GM23248 (cell line): ENCODE data around the gene ULBP3. TPM values are rescaled to one million over a fixed set of nuclear protein-coding genes. Genes with fewer than 3 reads are reported as not detected.
"Not testable (repeated sequence)": the region's sequence is repeated elsewhere in the genome, so short reads cannot be mapped to it uniquely, and the experiment has no call there.

Experiments
- DNase-seq: peaks from one replicate; pipeline ENCODE4 v3.0.0-alpha.2; 2015
- H2AFZ ChIP-seq: fragments of 200-600 bp; sonication (generic); 2 replicates; pipeline ENCODE4 v1.6.1; 2016; ENCODE audit warnings: antibody characterized with exemption
- H3F3A ChIP-seq: fragments of 200-600 bp; sonication (generic); 2 replicates; pipeline ENCODE4 v1.6.1; 2016; ENCODE audit warnings: mild to moderate bottlenecking, antibody characterized with exemption, mixed run types; ENCODE audit not compliant: insufficient read depth
- H3K27ac ChIP-seq: fragments of 200-600 bp; sonication (generic); 2 replicates; pipeline ENCODE4 v1.5.1; 2016; ENCODE audit warnings: mild to moderate bottlenecking
- H3K27me3 ChIP-seq: fragments of 200-600 bp; sonication (generic); replicated peaks from 2 replicates; pipeline ENCODE4 v1.6.1; 2016; ENCODE audit warnings: mild to moderate bottlenecking; ENCODE audit not compliant: insufficient read depth
- H3K36me3 ChIP-seq: fragments of 200-600 bp; sonication (generic); 2 replicates; pipeline ENCODE4 v1.6.1; 2016; ENCODE audit warnings: low read depth, mild to moderate bottlenecking
- H3K4me1 ChIP-seq: fragments of 200-600 bp; sonication (generic); 2 replicates; pipeline ENCODE4 v1.6.1; 2016; ENCODE audit warnings: mild to moderate bottlenecking; ENCODE audit not compliant: insufficient read depth
- H3K4me2 ChIP-seq: fragments of 200-600 bp; sonication (generic); one replicate; pipeline ENCODE4 v1.6.1; 2016; ENCODE audit warnings: mild to moderate bottlenecking; ENCODE audit not compliant: unreplicated experiment
- H3K4me3 ChIP-seq: fragments of 200-600 bp; sonication (generic); 2 replicates; pipeline ENCODE4 v1.5.1; 2016; ENCODE audit warnings: mild to moderate bottlenecking
- H3K79me2 ChIP-seq: fragments of 200-600 bp; sonication (generic); 2 replicates; pipeline ENCODE4 v1.6.1; 2016; ENCODE audit warnings: mild to moderate bottlenecking; ENCODE audit not compliant: insufficient read depth
- H3K9ac ChIP-seq: fragments of 200-600 bp; sonication (generic); 2 replicates; pipeline ENCODE4 v1.6.1; 2016; ENCODE audit warnings: mild to moderate bottlenecking
- H3K9me2 ChIP-seq: fragments of 200-600 bp; sonication (generic); 2 replicates; pipeline ENCODE4 v1.6.1; 2016; ENCODE audit warnings: mixed run types, mild to moderate bottlenecking, moderate library complexity; ENCODE audit not compliant: insufficient read depth
- H3K9me3 ChIP-seq: fragments of 200-600 bp; sonication (generic); one replicate; pipeline ENCODE4 v1.6.1; 2017; ENCODE audit warnings: low read depth
- H4K20me1 ChIP-seq: fragments of 200-600 bp; sonication (generic); 2 replicates; pipeline ENCODE4 v1.6.0; 2016; ENCODE audit not compliant: insufficient read depth
- EZH2 ChIP-seq: fragments of 200-600 bp; sonication (generic); IDR thresholded peaks from 2 replicates; pipeline ENCODE4 v1.6.1; 2018; ENCODE audit warnings: antibody characterized with exemption, mild to moderate bottlenecking; ENCODE audit not compliant: insufficient read depth, poor library complexity, severe bottlenecking
- EZH2phosphoT487 ChIP-seq: fragments of 200-600 bp; sonication (generic); IDR thresholded peaks from 2 replicates; pipeline ENCODE4 v1.6.1; 2018; ENCODE audit warnings: antibody characterized with exemption, moderate library complexity, mild to moderate bottlenecking, low read depth; ENCODE audit not compliant: insufficient read depth
- WGBS, 2 experiments: methylation state at CpG; one replicate each; pipeline ENCODE4 v1.1.6; 2015 to 2017; ENCODE audit warnings: low lambda C conversion rate in 2 of 2, low coverage in 1 of 2; ENCODE audit errors: missing lambda C conversion rate in 2 of 2; 5-methylcytosine and 5-hydroxymethylcytosine counted together
- in situ Hi-C: fragments of 300-500 bp; cut with MboI; formaldehyde crosslinking; loops from 2 replicates; pipeline ENCODE4 v1.15.0; 2020
- polyA plus RNA-seq: library from polyadenylated mRNA; unstranded; fragments of >200 nt; fragmentation: Nextera tagmentation; extraction: Ambion mirVana; gene quantifications from 2 replicates; pipeline ENCODE4 v1.2.1, GENCODE V29; 2016
- total RNA-seq: library from RNA; depleted of rRNA; stranded (reverse); fragments of >200 nt; shearing (Covaris generic); gene quantifications from 2 replicates; pipeline ENCODE4 v1.2.3, GENCODE V29; 2014

Gene ULBP3
- total and polyA plus RNA-seq, 2 experiments from 2014 or later = 4.4 to 12.6 TPM

DNA sequence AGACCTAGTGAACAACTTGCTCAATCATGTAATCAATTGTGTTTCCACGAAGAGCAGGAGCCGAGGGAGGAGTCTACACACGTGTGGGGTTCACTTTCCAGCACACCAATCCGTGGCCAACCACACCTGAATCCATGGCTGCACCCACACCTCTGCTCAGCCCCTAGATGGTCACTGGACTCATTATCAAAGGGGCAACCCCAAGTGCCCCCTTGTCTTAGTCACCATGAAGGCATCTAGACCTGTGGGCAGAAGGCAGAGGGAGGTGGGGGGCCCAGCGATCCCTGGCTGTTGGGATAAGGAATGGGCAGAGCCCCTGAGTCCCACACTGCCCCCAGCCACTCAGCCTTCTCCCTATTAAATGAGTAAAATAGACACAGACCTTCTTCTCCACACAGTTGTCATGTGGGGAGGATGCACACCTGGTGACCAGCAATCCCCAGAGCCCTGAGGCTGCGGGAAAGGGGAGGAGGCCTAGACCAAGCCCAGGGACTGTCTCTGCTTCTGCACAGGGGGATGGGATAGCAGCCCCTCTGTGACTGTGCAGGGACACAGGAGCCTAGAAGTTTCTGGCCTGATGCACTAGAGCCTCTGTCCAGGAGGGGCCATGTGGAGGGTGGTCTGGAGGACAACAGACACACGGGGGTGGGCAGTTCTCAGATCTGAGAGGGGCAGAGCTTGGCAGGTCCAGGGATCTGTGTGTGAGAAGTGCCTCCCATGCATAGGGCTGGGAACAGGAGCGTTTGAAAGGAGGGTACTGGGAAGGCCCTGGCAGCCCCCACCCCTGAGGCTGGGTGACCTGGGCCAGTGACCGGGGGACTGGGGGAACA, 41.7 kb downstream of the ULBP3 start:
- Histone ChIP-seq H3K9me2 (no peaks in the 10 kb centered on the region), H3K4me1 (peaks cover 5% of the 10 kb centered on the region), H2AFZ (no peak overlapping the region), H3F3A (no peaks in the 10 kb centered on the region), H3K4me3 (no peak overlapping the region), H3K79me2 (no peaks in the 10 kb centered on the region), H3K27me3 (peaks cover 9% of the 10 kb centered on the region; the same call in 1 of the 2 replicates), H3K9ac (no peak overlapping the region), H3K9me3 (no peaks in the 10 kb centered on the region), H4K20me1 (no peaks in the 10 kb centered on the region), H3K36me3 (no peaks in the 10 kb centered on the region), H3K27ac (no peak overlapping the region), H3K4me2 (no peak overlapping the region)
- in situ Hi-C loops = no loop called here
- WGBS, 2 experiments = 75 to 82% methylated on average over 9 of the region's 9 CpGs
- TF ChIP-seq EZH2phosphoT487 = no peak
- TF ChIP-seq EZH2 = no peak
- no peak for DNase-seq

DNA sequence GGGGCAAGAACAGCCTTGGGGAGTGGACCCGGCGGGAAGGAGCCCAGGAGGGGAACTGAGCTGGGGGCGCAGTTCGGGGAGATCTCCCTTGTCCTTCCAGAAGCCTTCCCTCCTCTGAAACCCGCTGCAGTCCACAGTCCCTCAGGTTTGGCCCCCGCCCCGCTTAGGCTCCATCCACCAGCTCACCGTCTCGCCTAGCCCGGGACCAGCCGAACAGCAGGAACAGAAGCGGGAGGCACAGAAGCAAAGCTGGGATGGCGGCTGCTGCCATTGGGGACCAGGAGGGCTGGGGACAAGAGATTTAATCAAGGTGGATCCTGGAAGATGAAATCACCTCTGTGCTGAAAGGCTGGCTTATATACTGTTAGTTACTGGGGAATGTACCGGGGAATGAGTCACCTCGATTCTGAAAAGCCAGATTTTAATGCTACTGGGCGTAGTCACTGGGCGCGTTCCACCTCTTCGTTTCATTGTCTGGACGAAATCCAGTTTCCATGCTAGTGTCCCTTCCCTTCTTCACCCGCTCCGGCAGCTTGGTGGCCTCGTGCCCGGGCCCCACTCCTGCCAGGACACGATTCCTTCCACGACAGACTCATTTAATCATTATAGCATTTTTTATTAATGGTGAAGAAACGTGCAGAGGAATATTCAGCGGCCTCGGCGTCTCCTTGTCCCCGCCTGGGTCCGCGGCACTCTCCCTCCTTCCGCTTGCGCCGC, 43.6 kb downstream of the ULBP3 start, which contains the start of gene RAET1L:
Gene RAET1L (minus strand): TSS at position 332 of the 717 bp plus-strand sequence. CDS start 61 bp downstream, at position 271.
- TF ChIP-seq EZH2phosphoT487 (no peak), EZH2 (no peak)
- H3F3A ChIP-seq = no peaks in the 10 kb centered on the region
- H3K36me3 ChIP-seq = no peaks in the 10 kb centered on the region
- peak within 1 kb of the TSS; percentile 61 for H2AFZ ChIP-seq
- H3K4me2 ChIP-seq = peak within 1 kb of the TSS; percentile 90
- H3K9ac ChIP-seq = no peak within 1 kb of the TSS
- DNase-seq = peak; percentile 91
- H4K20me1 ChIP-seq = no peaks in the 10 kb centered on the region
- H3K4me1 ChIP-seq = peaks cover 5% of the 10 kb centered on the region
- H3K27ac ChIP-seq = no peak within 1 kb of the TSS
- peak within 1 kb of the TSS; percentile 67 for H3K4me3 ChIP-seq
- H3K9me3 ChIP-seq = no peaks in the 10 kb centered on the region
- H3K27me3 ChIP-seq = peaks cover 9% of the 10 kb centered on the region; the same call in 1 of the 2 replicates
- H3K9me2 ChIP-seq = no peaks in the 10 kb centered on the region
- 4% methylated on average over 36 of the region's 36 CpGs for WGBS, 2 experiments
- in situ Hi-C loops = no loop called here
- H3K79me2 ChIP-seq = no peaks in the 10 kb centered on the region

DNA sequence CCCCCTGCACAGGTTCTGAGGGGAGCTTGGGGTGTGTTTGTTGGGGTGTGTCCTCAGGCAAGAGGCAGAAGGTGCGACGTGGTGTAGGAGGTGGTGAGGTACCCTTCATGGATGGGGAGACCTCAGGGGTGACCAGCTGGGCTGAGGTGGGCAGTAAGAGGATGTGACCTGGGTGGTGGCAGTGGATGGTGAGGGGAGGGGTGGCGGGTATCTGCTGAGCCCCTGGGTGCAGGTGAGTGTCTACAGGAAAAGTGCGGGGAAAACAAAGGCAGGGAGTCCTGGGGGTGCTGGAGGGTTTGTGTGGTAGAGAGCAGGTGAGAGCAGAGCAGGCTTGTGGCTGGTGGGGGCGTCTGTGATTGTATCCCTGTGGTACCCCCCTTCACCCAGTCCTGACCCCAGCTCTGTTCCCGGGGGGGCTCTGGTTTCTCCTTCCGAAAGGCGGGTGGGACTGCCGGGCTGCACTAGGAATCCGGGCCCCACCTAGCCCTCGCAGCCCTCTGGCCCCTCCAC, 44.2 kb downstream of the ULBP3 start:
- Histone ChIP-seq H3K9me2 (no peaks in the 10 kb centered on the region), H3F3A (no peaks in the 10 kb centered on the region), H3K79me2 (no peaks in the 10 kb centered on the region), H2AFZ (no peak overlapping the region), H3K4me2 (peak overlapping the region; percentile 90), H3K4me1 (peaks cover 5% of the 10 kb centered on the region), H4K20me1 (no peaks in the 10 kb centered on the region), H3K36me3 (no peaks in the 10 kb centered on the region), H3K27ac (no peak overlapping the region), H3K4me3 (no peak overlapping the region), H3K27me3 (peaks cover 9% of the 10 kb centered on the region; the same call in 1 of the 2 replicates), H3K9me3 (no peaks in the 10 kb centered on the region), H3K9ac (no peak overlapping the region)
- no peak for DNase-seq
- WGBS, 2 experiments = 52 to 54% methylated on average over 8 to 11 of the region's 11 CpGs
- TF ChIP-seq EZH2phosphoT487 (no peak), EZH2 (no peak)
- in situ Hi-C loops = no loop called here

DNA sequence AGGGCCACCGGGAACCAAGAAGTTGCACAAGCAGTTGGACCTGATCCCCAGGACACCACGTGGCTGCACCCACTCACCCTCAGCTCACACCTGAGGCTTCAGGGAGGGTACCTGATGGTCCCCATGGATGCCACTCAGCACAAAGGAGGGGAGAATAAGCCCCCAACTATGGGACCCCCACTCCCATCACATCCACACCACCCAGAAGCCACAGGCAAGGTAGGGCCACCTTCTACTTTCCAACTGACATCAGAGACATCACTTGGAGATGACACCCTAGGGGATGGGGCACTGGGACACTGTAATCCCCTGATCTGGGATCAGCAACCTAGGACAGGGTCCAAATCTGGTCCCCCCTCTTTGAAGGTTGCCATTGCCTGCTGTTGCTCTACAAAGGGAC, 44.9 kb downstream of the ULBP3 start:
- WGBS, 2 experiments = 74 to 100% methylated on average over 1 to 2 of the region's 2 CpGs
- in situ Hi-C loops, H3K9me3 ChIP-seq, H3K9me2 ChIP-seq, H3K4me2 ChIP-seq, H3K36me3 ChIP-seq, H3K4me3 ChIP-seq, H3K4me1 ChIP-seq, H3K9ac ChIP-seq, H4K20me1 ChIP-seq, H3K27ac ChIP-seq, H3K27me3 ChIP-seq, H2AFZ ChIP-seq, DNase-seq, H3F3A ChIP-seq, H3K79me2 ChIP-seq: not testable (repeated sequence)

DNA sequence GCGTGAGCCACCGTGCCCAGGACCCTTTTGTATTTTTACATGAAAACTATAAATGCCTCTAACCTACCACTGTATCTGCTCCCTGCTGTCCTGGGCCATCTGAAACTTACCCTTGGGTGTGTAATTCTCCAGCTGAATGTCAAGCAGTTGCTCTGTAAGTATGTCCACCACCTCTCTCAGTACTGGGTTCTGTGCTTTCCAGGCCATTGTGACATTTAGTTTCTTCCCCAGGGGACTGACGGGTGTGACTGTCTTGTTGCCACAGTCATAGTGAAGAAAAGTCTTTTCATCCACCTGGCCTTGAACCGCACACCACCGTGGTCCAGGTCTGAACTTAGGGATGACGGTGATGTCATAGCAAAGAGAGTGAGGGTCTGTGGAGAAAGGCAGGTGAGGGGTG, 47.1 kb downstream of the ULBP3 start:
- H3F3A ChIP-seq, H3K4me3 ChIP-seq, H2AFZ ChIP-seq, H3K36me3 ChIP-seq, H3K9me3 ChIP-seq, in situ Hi-C loops, H3K79me2 ChIP-seq, H3K9ac ChIP-seq, H4K20me1 ChIP-seq, H3K4me2 ChIP-seq, DNase-seq, H3K27ac ChIP-seq, H3K27me3 ChIP-seq, H3K4me1 ChIP-seq, H3K9me2 ChIP-seq: not testable (repeated sequence)
- 79 to 94% methylated on average over 2 of the region's 6 CpGs for WGBS, 2 experiments
